ENCODE data around the gene TCP11L2.
"Not testable (repeated sequence)": the region's sequence is repeated elsewhere in the genome, so short reads cannot be mapped to it uniquely, and the experiment has no call there.

The TCP11L2 gene

DNA sequence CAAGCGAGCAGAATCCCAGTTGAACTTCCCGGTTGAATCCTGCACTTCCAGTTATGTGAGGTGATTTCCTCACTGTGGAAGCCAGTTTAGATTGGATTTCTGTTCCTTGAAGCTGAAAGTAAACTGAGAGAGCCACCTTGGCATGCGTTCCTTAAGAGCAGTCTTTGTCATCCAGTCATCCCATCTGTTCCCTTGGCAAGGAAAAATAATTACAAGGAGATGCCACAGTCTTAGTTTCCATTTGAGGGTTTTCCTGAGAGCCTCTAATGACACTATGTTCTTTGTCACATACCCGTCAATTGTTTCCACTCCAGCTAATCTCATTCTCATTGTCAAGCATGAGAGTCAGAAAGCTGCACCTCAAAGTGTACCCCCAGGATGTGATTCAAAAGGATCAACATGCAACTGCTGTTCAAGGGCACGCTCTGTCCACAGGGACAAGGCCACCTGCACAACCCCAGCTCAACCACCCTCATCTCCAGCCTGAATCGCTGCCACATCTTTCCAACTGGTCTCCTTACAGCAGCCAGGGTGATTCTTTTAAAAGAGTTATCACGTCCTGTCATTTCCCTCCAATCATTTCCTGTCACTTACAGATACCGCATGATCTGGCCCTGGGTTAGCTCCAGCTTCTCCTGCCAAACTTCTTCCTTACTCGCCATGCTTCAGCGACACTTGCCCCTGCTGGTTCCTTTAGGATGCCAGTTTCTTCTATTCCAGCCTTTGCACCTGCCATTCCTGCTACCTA, 18.0 kb upstream of the TCP11L2 start:
- no peak for DNase-seq (ENCODE audit: low read depth)

DNA sequence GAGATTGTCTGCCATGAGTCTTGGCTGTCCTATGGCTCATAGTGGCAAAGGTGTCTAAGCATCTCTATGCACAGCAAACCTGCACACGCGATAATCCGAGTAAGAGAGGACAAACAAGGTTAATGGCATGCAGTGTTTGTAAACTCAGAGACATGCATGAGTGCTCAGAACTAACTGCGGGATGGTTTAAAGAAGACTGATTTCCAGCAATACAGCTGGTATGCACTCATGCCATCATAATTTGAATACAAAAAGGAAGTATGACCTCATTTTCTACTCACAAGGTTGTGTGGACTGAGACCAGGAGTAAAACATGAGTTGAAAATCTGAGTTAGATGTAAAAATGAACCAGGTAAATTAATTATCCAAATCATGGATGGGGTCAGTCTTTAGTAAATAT, 16.6 kb upstream of the TCP11L2 start:
- DNase-seq (ENCODE audit: low read depth): no peak

DNA sequence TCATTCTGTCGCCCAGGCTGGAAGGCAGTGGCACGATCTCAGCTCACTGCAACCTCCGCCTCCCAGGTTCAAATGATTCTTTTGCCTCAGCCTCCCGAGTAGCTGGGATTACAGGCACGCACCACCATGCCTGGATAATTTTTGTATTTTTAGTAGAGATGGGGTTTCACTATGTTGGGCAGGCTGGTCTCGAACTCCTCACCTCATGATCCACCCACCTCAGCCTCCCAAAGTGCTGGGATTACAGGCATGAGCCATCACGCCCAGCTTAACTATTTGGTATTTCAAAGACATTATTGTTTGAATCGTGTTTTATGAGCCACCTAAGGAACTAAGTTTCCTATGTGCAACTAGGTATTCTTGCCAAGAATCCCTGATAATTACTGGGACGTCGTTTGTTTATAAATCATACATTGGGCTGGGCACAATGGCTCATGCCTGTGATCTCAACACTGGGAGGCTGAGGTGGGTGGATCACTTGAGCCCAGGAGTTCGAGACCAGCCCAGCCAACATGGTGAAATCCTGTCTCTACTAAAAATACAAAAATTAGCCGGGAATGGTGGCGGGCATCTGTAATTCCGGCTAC, 15.9 kb upstream of the TCP11L2 start:
- DNase-seq (ENCODE audit: low read depth): not testable (repeated sequence)

DNA sequence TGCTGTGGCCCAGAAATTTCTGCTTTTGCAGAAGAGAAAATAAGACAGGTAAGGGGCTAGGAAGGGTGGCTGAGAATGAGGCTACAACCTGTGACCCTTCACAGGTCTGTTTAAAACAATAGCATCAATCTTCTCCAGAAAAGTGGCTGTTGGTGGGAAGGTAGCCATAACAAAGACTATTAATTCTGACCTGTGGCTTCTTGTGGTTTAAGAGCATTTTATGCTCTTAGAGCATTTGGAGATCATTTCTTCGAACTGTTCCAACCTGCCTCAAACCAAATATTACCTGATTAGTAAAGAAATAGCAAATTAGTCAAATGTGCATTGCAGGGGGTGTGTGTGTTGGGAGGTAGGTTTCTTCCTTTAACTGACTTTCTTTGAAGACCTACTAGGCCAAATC, 15.2 kb upstream of the TCP11L2 start:
- no peak for DNase-seq (ENCODE audit: low read depth)

DNA sequence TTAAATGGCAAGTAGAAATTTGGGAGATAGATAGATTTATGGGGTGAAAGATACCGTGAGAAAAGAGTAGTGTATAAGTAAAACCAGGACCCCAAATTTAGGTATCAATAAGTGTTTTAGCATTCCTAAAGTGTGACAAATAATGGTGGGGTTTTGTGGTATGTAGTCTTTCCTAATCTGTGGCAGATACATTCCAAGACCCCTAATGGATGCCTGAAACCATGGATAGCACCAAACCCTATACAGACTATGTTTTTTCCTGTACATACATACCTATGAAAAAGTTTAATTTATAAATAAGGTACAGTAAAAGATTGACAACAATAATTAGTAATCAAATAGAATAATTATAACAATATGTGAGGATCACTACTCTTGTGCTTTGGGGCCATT, 14.4 kb upstream of the TCP11L2 start:
- DNase-seq (ENCODE audit: low read depth): no peak

DNA sequence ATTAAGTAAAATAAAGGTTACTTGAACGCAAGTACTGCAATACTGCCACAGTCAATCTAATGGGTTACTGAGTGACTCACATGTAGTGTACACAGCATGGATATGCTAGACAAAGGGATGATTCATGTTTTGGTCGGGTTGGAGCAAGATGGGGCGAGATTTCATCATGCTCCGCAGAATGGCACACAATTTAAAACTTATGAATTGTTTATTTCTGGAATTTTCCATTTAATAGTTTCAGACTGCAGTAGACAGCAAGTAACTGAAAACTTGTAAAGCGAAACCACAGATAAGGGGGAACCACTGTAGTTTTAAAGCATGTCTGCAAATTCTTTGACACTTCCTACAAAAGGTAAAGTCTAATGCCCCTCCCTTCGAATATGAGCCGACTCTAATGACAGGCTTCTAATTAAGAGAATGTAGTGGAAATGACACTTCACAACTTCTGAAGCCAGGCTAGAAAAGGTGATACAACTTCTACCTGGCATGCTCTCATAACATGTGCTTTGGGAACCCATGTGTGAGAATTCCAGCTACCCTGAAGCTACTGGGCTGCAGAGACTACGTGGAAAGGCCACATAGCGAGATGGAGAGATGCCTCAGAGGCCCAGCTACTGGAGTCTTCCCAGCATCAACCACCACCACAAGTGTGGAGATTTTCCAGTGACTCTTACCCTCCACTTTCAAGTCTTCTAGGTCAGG, 13.9 kb upstream of the TCP11L2 start:
- no peak for DNase-seq (ENCODE audit: low read depth)

DNA sequence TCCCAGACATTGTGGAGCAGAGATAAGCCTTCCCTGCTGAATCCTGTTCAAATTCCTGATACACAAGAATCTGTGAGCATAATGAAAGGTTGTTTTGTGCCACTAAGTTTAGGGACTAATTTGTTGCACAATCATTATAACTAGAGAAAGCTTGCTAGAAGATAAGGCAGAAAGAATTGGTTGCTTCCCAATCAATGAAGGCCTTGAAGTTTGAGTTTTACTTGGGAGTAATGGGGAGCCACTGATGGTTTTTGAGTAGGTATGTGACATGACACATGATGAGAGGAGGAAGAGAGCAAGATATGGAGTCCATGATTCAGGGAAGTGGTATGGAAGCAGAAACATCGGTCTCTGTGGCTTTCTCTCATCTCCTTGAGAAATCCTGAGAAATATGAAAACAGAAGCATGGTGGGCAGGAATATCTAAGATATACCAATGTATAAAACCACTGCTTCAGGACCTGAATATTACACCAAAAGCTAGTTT, 13.3 kb upstream of the TCP11L2 start:
- no peak for DNase-seq (ENCODE audit: low read depth)

DNA sequence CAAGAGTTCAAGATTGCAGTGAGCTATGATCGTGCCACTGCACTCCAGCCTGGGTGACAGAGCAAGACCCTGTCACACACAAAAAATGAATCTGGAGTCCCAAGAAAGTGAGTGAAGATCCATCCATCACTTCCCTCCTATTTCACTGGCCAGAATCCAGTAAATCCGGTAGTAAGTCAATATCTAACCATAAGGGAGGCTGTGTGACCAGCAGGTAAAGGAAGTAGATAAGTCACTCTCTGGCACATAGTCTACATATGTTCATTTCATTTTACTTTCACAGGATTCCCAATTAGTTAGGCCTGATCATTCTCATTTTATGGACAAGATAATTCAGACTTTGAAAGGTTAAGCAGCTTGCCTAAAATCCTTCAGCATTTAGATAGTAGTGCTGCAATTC, 11.9 kb upstream of the TCP11L2 start:
- no peak for DNase-seq (ENCODE audit: low read depth)

DNA sequence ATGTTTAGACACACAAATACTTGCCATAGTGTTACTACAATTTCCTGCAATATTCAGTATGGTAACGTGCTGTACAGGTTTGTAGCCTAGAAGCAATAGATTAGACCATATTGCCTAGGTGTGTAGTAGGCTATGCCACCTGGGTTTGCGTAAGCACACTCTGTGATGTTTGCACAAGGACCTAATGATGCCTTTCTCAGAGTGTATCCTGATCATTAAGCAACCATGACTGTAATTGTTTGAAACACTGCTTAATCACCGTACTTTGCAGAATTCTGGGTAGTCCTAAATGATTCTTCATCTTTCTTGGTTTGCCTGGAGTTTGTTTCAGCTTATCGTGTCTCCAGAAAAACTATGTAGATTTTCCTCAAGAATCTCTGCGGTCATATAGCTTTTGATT, 11.2 kb upstream of the TCP11L2 start:
- DNase-seq (ENCODE audit: low read depth): no peak

DNA sequence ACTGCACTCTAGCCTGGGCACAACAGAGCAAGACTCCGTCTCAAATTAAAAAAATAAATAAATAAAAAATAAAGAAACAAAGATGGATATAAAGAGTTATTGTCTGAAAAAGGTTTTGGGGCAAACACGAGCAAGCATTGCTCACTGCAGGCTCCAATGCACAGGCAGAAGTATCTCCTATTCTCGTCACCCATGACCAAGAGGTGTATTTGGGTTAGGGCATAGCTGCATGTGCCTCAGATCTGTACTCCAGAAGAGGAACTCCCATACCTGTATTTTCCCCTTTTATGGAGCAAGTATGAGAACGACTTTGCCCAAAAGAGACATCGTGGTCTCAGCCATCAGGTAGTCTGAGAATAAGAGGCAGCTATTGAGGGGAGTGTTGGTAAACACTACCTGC, 10.2 kb upstream of the TCP11L2 start:
- DNase-seq (ENCODE audit: low read depth): no peak

DNA sequence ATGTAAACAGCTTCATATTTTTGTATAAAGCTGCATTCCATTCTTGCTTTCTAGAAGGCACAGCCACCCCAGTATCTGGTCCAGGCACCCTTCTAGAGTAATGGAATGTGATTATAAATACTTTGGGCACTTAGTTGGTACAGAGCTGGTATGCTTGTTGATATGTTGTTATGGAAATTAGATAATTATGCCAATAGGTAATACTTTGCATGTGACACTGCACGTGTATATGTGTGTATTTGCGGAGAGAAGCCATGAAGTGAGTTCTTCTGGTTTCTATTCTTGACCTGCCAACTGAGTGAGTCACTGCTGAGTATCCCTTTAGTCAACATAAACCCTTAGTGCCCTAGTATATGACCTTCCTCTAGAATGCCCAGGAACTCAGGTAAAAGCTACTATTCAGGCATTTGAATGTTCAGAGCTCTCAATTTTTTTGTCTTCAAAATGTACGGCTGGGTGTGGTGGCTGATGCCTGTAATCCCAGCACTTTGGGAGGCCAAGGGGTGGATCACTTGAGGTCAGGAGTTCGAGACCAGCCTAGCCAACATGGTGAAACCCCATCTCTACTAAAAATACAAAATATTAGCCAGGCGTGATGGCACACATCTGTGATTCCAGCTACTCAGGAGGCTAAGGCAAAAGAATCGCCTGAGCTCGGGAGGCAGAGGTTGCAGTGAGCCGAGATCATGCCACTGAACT, 6.2 kb upstream of the TCP11L2 start:
- no peak for DNase-seq (ENCODE audit: low read depth)

DNA sequence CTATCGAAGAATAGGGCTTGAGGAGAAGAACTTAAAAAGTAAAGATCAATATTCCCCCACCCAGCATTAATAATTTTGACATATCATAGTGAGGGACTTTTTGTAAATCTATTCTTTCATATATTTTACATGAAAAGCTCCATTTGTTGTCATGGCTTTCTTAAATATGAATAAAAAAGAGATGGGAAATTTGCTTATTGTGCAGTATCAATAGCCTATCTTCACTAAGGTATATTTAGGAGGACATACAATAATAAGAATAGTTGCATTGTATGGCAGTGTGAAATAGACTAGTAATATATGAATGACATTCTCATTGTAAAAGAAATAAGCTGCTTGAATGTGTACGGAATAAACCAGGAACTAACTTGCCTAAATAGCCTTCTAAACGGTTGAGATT, 5.5 kb upstream of the TCP11L2 start:
- DNase-seq (ENCODE audit: low read depth): no peak

DNA sequence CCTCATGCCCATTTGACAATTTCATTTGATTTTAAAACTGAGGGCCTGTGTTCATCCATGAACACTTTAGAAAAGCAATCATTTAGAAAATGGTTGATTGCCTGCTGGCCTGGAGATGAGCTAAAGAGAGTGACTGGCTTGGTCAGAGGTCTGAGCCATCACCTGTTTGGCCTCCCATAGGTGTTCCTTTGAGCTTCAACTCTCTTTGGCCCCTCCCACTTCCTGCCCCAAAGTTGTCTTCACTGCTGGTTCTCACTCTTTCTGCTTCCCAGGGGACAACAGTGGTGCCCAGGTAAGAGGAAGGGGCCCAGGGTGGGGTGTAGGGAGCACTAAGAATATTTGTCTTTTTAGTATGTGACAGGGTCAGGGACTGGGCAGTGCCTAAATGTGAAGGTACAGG, 4.9 kb upstream of the TCP11L2 start:
- no peak for DNase-seq (ENCODE audit: low read depth)

DNA sequence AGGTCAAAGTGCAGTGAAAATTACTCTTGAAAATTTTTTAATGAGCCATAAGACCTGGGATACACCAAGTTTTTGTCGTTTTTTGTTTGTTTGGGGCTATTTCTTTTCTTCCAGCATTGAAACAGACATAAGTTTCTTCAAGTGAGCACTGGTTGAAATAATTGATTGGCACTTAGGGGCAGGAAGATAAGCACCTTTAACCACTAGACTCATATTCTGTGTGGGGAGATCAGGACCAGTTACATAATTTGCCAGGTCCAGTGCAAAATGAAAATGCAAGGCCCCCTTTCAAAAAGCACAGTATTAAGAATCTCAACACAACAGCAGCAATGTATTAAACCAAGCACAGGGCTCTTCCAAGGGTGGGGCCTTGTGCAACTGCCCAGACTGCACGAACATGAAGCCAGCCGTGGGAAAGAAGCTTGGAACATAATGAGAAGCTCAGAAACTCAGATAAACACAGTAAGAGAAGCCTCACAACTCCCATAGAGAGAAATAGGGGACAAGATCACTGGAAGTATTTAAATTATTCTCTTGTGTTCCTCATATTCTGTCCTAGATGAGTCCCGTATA, 3.2 kb upstream of the TCP11L2 start:
- no peak for DNase-seq (ENCODE audit: low read depth)

DNA sequence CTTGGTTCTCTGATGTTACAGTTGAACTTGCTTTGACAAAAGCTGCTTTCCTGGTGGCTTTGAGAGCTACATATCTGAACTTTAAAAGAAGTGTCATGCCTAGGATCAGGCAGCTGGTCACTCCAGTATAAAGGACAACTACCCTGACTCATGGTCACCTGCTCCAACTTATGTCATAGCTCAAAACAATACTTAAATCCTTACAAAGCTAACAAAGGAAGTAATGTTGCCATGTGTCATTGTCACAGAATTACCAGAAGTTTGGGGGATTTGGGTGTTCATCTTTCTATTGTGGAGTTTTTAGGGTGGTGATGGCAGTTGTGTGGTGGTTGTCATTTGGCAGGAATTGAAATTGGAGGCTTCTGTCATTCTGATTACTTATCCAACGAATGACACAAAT, 1.8 kb upstream of the TCP11L2 start:
- DNase-seq (ENCODE audit: low read depth): no peak

DNA sequence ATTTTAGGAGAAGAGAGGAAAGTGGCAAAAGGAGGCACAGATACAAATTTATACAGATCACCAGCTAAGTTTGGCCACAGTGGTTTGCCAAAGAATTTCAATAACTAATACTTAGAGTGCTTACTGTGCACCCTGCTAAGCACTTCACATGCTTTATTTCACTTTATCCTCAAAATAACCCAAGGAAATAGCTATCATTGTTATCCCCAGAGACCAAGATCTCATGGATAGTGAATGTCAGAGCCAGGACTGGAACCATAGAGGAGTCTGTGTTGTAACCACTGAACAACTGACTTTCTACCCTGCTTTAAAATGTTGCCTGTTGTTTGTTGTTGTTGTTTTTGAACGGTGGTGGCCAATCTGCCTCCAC, 1.3 kb upstream of the TCP11L2 start:
- DNase-seq (ENCODE audit: low read depth): no peak

DNA sequence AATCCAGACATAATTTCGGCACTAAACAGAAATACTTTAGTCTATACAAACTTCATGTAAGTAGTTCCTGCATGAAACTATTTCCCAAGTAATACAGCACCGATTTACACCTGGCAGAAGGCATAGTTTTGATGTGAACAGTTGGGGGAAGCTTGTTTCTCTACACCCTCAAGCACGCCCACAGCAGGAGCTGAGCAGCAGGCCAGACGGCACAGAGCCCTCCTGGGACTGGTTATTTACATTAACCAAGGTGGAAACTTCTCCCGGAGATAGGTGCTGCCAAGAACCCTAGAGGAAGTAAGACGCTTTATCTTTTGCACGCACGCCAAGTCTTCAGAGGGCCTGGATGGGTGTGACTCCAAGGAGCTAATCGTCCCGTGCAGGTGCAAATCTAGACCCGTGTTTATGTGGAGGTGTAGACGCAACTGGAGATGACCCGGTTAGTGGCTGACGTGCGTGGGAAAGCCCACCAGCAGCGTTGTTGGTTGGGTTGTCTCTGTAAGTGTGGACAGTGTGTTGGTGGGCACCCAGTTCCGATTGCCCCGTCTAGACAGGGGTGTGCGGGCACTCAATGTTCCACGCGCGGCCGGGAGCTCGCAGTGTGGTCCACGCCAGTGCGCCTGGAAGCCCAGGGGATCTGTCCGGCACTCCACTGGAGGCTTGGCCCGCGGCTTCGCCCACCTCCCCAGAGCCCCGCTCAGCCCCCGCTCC, 767 bp upstream of the TCP11L2 start:
- no peak for DNase-seq (ENCODE audit: low read depth)

DNA sequence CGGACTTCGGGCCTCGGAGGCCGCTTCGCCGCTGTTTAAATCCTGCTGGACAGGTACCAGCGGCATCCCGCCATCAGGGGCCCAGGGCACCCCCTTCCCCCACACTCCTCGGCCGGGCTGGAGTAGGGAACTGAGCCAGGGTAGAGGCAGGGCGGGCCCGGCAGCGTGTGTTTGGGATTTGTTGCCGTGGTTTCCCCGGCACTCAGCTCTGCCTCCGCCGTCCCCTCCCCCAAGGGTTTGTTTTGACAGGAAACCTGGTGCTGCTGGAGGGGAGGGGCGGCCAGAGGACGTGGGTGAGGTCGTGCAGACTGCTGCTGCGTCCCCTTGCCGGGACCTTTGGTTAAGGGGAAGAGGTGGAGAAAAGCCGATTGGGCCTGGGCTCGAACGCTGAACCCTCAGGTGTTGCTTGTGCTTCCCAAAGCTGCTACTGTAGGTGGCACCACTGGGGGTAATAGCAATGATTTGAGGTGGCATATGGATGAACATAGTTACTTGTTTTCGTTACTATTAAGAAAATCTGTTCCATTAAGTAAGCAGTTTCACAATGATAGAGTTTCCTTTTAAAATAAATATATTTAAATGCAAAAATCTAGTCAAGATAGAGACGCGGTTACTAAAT, 778 bp downstream of the TCP11L2 start:
- no peak for DNase-seq (ENCODE audit: low read depth)

DNA sequence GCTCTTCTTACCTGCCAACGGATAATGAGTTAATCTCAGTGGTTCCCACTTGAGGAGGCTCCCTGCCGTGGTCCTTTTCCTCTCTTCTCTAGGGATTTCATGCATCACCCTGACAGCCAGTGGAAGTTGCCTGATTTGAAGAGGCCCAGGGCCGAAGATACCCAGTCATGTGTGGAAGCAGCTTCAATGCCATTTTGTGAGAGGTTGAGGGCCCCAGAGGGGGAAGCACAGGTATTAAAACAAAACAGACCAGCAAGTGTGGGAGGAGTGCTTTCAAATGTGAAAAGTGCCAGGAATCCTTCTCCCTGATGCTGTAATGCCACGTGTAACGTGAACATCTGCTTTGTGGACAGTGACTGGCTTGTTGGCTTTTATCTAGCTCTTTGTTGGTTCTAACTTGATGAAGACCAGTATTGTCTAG, 1.5 kb downstream of the TCP11L2 start:
- DNase-seq (ENCODE audit: low read depth): no peak

DNA sequence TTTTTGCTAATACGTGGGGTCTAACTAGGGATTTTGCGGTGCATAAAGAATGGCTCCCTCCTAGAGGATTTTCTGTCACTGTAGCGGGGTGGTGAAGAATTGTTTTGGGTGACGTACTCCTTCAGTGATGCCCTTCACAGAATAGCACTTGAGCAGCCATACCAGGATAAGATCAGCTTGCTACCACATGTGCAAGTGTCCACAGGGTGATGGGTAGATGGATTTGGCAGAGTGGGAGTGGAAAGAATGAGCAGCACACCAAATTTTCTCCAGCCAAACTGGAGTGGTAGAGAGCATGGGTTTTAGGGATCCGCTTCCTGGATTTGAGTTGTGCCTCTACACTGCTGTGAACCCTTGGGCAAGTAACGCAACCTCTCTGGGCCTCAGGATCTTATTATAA, 2.3 kb downstream of the TCP11L2 start:
- no peak for DNase-seq (ENCODE audit: low read depth)

DNA sequence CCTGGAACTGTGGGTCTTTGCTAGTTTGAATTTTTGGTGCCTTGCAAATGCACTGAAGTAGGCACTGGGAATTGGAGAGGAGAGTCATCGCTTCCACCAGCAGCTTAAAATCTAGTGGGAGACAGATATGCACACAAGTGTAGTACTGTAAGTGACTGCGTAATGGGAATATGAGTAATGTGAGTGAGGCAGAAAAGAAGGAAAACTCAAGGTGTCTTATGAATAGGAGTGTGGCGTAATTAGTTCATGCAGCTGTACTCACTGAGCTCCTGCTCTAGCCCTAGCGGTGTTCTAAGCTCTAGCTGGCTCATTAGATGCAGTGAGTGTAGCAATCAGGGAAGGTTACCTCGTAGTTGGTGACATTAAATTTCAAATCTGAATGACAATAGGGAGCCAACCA, 2.8 kb downstream of the TCP11L2 start:
- DNase-seq (ENCODE audit: low read depth): no peak
